Stimulated activated CD4-positive, alpha-beta T cell treated with anti-CD3 and anti-CD28 coated beads, TNF-alpha, amount 100 ng/mL, for 48 hours (primary cell): ENCODE data around the gene RRP1.

Experiments used
- DNase-seq, 3 donors: peaks; one replicate each; pipeline ENCODE4 v3.0.0-alpha.2; 2020; ENCODE audit warnings: low read depth in 3 of 3

The RRP1 gene

GRCh38 chr21:43758811-43759210, 30.6 kb upstream of the RRP1 start:
- DNase-seq = no peak

GRCh38 chr21:43759651-43760050, 29.7 kb upstream of the RRP1 start:
- DNase-seq = no peak

GRCh38 chr21:43760391-43760958, 28.9 kb upstream of the RRP1 start:
- DNase-seq = no peak

- no peak for DNase-seq
Observed at GRCh38 chr21:43761886-43762285, 27.5 kb upstream of the RRP1 start.

- DNase-seq = no peak
Observed at GRCh38 chr21:43762303-43763128, 26.9 kb upstream of the RRP1 start.

- DNase-seq = no peak
Observed at GRCh38 chr21:43763901-43764523, 25.4 kb upstream of the RRP1 start.

GRCh38 chr21:43764576-43765495, 24.5 kb upstream of the RRP1 start:
- DNase-seq = no peak

GRCh38 chr21:43766734-43767497, 22.5 kb upstream of the RRP1 start:
- no peak for DNase-seq

- no peak for DNase-seq
Observed at GRCh38 chr21:43767498-43767983, 21.8 kb upstream of the RRP1 start.

GRCh38 chr21:43767984-43768867, 21.2 kb upstream of the RRP1 start:
- DNase-seq = no peak

- no peak for DNase-seq
Observed at GRCh38 chr21:43768868-43769167, 20.6 kb upstream of the RRP1 start.

- DNase-seq = no peak
Observed at GRCh38 chr21:43769325-43769958, 19.9 kb upstream of the RRP1 start.

GRCh38 chr21:43770066-43770655, 19.2 kb upstream of the RRP1 start:
- no peak for DNase-seq

GRCh38 chr21:43771199-43771675, 18.1 kb upstream of the RRP1 start:
- no peak for DNase-seq

- DNase-seq = no peak
Observed at GRCh38 chr21:43771698-43772424, 17.5 kb upstream of the RRP1 start.

GRCh38 chr21:43772425-43772821, 17.0 kb upstream of the RRP1 start:
- no peak for DNase-seq

GRCh38 chr21:43774163-43774562, 15.2 kb upstream of the RRP1 start:
- no peak for DNase-seq

GRCh38 chr21:43775190-43775589, 14.2 kb upstream of the RRP1 start:
- DNase-seq = no peak
